Measurements from ENCODE around the gene TFR2.

DNA sequence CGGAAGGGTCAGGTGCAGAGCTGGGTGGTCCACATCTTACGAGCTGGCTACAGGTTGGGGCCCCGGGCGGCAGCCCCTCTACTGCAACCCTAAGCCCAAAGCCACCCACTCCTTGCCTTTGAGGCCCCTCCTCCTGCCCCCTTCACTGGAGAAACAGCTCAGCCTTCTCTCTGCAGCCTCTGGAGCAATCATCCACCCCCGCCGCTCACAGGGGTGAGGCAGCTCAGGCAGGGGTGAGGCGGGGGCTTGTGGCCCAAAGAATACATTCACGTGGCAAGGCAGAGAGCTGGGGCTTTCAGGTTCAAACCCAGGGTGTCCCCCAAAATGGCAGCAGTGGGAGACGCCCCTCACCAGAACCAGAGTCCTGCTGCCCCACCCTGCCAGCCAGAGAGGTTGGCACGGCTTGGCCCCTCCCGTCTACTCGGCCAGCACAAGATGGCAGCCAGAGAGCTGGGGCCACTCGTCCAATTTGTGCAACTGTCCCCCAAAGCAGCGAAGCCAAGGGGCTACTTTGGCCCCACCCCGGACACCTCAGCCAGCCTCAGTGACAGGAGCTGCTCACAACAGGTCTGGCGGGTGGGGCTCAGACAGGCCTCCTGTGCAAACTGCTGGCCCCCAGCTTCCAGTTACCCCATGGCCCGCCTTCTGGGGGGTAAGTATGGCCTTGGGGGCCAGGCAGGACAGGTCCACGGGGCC is 39.4 kb upstream of the TFR2 start:
- TF ChIP-seq, protein P1, sequence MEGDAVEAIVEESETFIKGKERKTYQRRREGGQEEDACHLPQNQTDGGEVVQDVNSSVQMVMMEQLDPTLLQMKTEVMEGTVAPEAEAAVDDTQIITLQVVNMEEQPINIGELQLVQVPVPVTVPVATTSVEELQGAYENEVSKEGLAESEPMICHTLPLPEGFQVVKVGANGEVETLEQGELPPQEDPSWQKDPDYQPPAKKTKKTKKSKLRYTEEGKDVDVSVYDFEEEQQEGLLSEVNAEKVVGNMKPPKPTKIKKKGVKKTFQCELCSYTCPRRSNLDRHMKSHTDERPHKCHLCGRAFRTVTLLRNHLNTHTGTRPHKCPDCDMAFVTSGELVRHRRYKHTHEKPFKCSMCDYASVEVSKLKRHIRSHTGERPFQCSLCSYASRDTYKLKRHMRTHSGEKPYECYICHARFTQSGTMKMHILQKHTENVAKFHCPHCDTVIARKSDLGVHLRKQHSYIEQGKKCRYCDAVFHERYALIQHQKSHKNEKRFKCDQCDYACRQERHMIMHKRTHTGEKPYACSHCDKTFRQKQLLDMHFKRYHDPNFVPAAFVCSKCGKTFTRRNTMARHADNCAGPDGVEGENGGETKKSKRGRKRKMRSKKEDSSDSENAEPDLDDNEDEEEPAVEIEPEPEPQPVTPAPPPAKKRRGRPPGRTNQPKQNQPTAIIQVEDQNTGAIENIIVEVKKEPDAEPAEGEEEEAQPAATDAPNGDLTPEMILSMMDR (IDR thresholded peaks at IDR 0.05): no peak
- TF ChIP-seq EZH2 (IDR thresholded peaks at IDR 0.05) (no peak), EZH2phosphoT487 (IDR thresholded peaks at IDR 0.05) (no peak)

Data from neural progenitor cell (in vitro differentiated cells).